Activated CD8-positive, alpha-beta T cell treated with anti-CD3 and anti-CD28 coated beads for 36 hours (primary cell): ENCODE data around the gene IL36G. TPM values are rescaled to one million over a fixed set of nuclear protein-coding genes. Genes with fewer than 3 reads are reported as not detected.

Experiments
- ATAC-seq: fragments of 200-7000 bp; cut with Tn5 transposase; one replicate; pipeline ENCODE4 v1.10.0; 2021; ENCODE audit warnings: mild to moderate bottlenecking, moderate library complexity
- CTCF ChIA-PET: fragments of 350-600 bp; sonication (Branson Sonifier 250); formaldehyde crosslinking; loops from one replicate; lab custom pipeline; 2021; ENCODE audit warnings: antibody characterized with exemption; lab: Charles Lee
- POLR2A ChIA-PET: fragments of 350-600 bp; sonication (Branson Sonifier 250); formaldehyde crosslinking; loops from one replicate; lab custom pipeline; 2021; ENCODE audit warnings: antibody characterized with exemption; lab: Charles Lee
- DNase-seq: peaks from one replicate; pipeline ENCODE4 v3.0.0-alpha.2; 2020
- H3K27ac Mint-ChIP-seq: one replicate; pipeline ENCODE4 v1.8.0; 2021; ENCODE audit warnings: mild to moderate bottlenecking, mixed read lengths
- H3K27me3 Mint-ChIP-seq: one replicate; pipeline ENCODE4 v1.8.0; 2021; ENCODE audit warnings: mixed read lengths
- H3K36me3 Mint-ChIP-seq: one replicate; pipeline ENCODE4 v1.8.0; 2021; ENCODE audit warnings: low read depth, mixed read lengths
- H3K4me1 Mint-ChIP-seq: one replicate; pipeline ENCODE4 v1.8.0; 2021; ENCODE audit warnings: low read depth, mixed read lengths
- H3K4me3 Mint-ChIP-seq: one replicate; pipeline ENCODE4 v1.8.0; 2021; ENCODE audit warnings: mild to moderate bottlenecking, moderate library complexity, mixed read lengths
- H3K9me3 Mint-ChIP-seq: one replicate; pipeline ENCODE4 v1.8.0; 2021; ENCODE audit warnings: mixed read lengths
- intact Hi-C: fragments of 100-400 bp; cut with micrococcal nuclease; formaldehyde crosslinking; loops from one replicate; pipeline ENCODE4 v1.10.0; 2022
- total RNA-seq, 2 experiments: library from RNA; stranded (reverse); gene quantifications; one replicate each; pipeline ENCODE4 v1.2.3, GENCODE V29; 2021
- TF ChIP-seq, protein P1 (sequence below): fragments of 200-600 bp; IDR thresholded peaks from one replicate; pipeline ENCODE4 v1.8.0; 2022; ENCODE audit warnings: antibody characterized with exemption, mild to moderate bottlenecking

IL36G gene
- total RNA-seq, 2 experiments from 2014 or later = not detected

DNA sequence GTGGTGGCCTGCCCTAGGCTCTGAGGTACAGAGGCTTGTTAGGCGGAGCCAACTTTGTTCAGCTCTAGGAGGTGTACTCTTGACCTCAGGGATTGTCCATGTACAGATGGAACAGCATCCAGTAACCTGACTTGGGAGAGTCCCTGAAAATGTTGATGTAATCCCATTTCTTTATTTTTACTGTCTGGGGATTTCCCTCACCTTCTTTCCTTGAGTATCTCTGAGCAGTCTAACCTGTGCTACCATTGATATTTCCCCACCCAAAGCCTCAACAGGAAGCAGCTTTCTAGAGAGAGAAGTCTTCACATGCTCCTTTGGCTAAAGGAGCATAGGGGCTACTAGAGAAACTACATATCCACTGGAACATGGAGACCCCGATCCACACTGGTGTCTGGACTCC, 37.8 kb downstream of the IL36G start:
- no peak for DNase-seq
- ChIA-PET CTCF (interaction anchor here (1.1 to 1.3 kb wide), 2 partner anchors 38 to 74 kb away, joined by 3 to 4 read pairs; partner anchors contain the start of gene IL36G), POLR2A (interaction anchor here (0.6 to 1.1 kb wide), 2 partner anchors 14 to 30 kb away, joined by 3 read pairs; no protein-coding TSS in a partner anchor)
- Mint-ChIP-seq H3K4me3 (no peak overlapping the region), H3K27me3 (no peaks in the 10 kb centered on the region), H3K4me1 (peaks cover 15% of the 10 kb centered on the region), H3K9me3 (peaks cover 5% of the 10 kb centered on the region), H3K27ac (no peak overlapping the region), H3K36me3 (no peaks in the 10 kb centered on the region)
- no peak for ATAC-seq
- intact Hi-C loops = no loop called here
- TF ChIP-seq, protein P1, sequence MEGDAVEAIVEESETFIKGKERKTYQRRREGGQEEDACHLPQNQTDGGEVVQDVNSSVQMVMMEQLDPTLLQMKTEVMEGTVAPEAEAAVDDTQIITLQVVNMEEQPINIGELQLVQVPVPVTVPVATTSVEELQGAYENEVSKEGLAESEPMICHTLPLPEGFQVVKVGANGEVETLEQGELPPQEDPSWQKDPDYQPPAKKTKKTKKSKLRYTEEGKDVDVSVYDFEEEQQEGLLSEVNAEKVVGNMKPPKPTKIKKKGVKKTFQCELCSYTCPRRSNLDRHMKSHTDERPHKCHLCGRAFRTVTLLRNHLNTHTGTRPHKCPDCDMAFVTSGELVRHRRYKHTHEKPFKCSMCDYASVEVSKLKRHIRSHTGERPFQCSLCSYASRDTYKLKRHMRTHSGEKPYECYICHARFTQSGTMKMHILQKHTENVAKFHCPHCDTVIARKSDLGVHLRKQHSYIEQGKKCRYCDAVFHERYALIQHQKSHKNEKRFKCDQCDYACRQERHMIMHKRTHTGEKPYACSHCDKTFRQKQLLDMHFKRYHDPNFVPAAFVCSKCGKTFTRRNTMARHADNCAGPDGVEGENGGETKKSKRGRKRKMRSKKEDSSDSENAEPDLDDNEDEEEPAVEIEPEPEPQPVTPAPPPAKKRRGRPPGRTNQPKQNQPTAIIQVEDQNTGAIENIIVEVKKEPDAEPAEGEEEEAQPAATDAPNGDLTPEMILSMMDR = no peak

DNA sequence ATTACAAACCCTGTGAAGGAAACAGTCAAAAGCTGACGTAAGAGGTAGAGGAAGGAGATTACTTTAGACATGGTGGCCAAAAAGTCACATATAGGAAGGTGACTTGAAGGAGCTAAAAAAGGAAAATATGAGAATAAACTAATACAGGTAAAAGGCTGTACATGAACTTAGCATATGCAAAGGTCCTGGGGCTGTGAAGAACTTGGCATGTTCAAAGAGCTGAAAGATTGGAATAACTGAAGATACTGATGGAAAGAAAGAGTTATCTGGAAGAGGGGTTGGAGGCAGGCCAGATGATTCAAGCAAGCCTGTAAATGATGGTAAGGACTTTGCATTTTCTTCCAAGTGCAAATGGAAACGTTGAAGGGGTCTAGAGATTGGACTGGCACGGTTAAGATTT, 40.7 kb downstream of the IL36G start:
- Mint-ChIP-seq H3K36me3 (no peaks in the 10 kb centered on the region), H3K4me3 (no peak overlapping the region), H3K27me3 (no peaks in the 10 kb centered on the region), H3K4me1 (peaks cover 11% of the 10 kb centered on the region), H3K9me3 (peaks cover 5% of the 10 kb centered on the region), H3K27ac (no peak overlapping the region)
- DNase-seq = no peak
- TF ChIP-seq, protein P1 = no peak
- CTCF ChIA-PET = interaction anchor here (1.0 kb wide), 1 partner anchor 39 kb away, joined by 3 read pairs; no protein-coding TSS in a partner anchor
- intact Hi-C loops = no loop called here
- no peak for ATAC-seq
- POLR2A ChIA-PET = no interaction called here

DNA sequence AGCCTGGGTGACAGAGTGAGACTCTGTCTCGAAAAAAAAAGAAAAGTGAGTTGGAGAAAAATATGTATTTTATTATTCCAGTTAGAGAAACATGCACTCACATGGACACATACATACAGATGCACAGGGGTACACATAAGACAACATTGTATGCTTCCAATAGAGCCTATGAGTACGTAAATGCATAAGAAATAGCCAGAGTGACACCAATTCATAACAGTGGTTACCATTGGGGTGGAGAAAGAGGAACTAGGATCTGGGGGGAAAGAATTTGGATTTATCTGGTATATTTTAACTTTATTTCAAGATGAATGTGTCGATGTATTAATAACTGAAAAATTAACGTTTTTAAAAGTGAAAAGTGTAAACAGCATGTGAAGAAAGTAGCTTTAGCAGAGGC, 43.5 kb downstream of the IL36G start:
- DNase-seq (no peak), ATAC-seq (no peak)
- CTCF ChIA-PET = interaction anchor here (1.4 kb wide), 1 partner anchor 136 kb away, joined by 6 read pairs; no protein-coding TSS in a partner anchor
- H3K27ac Mint-ChIP-seq = no peak overlapping the region
- no peak overlapping the region for H3K4me3 Mint-ChIP-seq
- POLR2A ChIA-PET = no interaction called here
- peaks cover 3% of the 10 kb centered on the region for H3K4me1 Mint-ChIP-seq
- intact Hi-C loops = no loop called here
- TF ChIP-seq, protein P1 = no peak
- H3K27me3 Mint-ChIP-seq = no peaks in the 10 kb centered on the region
- H3K36me3 Mint-ChIP-seq = no peaks in the 10 kb centered on the region
- H3K9me3 Mint-ChIP-seq = peaks cover 5% of the 10 kb centered on the region

DNA sequence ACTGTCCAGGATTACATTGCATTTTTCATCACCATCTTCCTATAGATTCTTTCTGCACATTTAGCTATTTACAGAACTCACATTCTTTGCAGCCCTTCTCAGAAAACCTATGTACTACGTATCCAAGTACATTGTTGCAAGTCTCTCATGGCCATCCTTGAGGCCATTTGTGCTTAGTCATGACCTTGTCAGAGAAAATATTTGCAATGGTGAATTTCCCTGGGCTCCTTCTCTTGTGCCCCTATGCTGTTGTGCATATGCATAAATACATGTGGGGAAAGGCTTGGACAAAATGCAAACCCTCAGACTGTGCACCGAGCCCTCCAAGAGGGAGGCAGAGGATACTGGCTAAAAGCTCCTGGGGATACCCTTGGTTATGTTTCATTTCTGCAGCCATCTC, 47.0 kb downstream of the IL36G start:
- ChIA-PET POLR2A (no interaction called here), CTCF (interaction anchor here (1.0 kb wide), 1 partner anchor 83 kb away, joined by 3 read pairs; no protein-coding TSS in a partner anchor)
- ATAC-seq (no peak), DNase-seq (no peak)
- H3K9me3 Mint-ChIP-seq = no peaks in the 10 kb centered on the region
- TF ChIP-seq, protein P1 = no peak
- H3K27ac Mint-ChIP-seq = no peak overlapping the region
- intact Hi-C loops = no loop called here
- H3K36me3 Mint-ChIP-seq = no peaks in the 10 kb centered on the region
- no peak overlapping the region for H3K4me3 Mint-ChIP-seq
- H3K27me3 Mint-ChIP-seq = peaks cover 3% of the 10 kb centered on the region
- H3K4me1 Mint-ChIP-seq = no peaks in the 10 kb centered on the region

DNA sequence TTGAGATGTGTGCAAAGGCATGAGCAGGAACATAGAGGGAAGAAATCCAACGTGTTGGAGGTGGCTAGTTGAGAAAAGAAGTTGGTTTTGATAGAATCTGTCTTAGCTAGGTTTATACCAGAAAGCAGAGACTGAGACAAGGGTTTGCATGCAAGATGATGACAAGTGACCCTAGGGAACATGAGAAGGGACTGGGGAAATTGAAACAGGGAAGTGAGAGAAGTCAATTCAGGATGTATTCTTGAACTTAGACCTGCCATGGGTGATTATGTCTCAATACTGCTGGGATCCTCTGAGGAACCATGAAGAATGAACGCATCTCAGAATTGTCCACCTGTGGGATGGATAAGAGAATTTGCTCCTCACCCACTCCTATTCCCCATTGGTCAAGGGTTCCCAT, 47.9 kb downstream of the IL36G start:
- H3K4me1 Mint-ChIP-seq = no peaks in the 10 kb centered on the region
- TF ChIP-seq, protein P1 = no peak
- no peak for DNase-seq
- ChIA-PET POLR2A (no interaction called here), CTCF (no interaction called here)
- H3K4me3 Mint-ChIP-seq = no peak overlapping the region
- no peaks in the 10 kb centered on the region for H3K36me3 Mint-ChIP-seq
- intact Hi-C loops = no loop called here
- no peak for ATAC-seq
- H3K27ac Mint-ChIP-seq = no peak overlapping the region
- no peaks in the 10 kb centered on the region for H3K9me3 Mint-ChIP-seq
- peaks cover 3% of the 10 kb centered on the region for H3K27me3 Mint-ChIP-seq
